GM21526 (cell line): ENCODE data around the gene HSD17B8.
A peak's percentile ranks its signal among the peaks of the same experiment; 100 is the strongest.
"Not testable (repeated sequence)": the region's sequence is repeated elsewhere in the genome, so short reads cannot be mapped to it uniquely, and the experiment has no call there.

Experiments
- ATAC-seq: cut with Tn5 transposase; IDR thresholded peaks from one replicate; pipeline ENCODE4 v1.9.1; 2021; ENCODE audit warnings: moderate library complexity; ENCODE audit not compliant: unreplicated experiment, low FRiP score

Gene HSD17B8

GRCh38 chr6:33204165-33204414 is 365 bp upstream of the HSD17B8 start:
- no peak for ATAC-seq

- ATAC-seq, result no peak
These were observed 954 bp downstream of the HSD17B8 start for GRCh38 chr6:33205191-33206026.

GRCh38 chr6:33206027-33206863 is 1.8 kb downstream of the HSD17B8 start:
- no peak for ATAC-seq

- ATAC-seq, result no peak
These were observed 2.6 kb downstream of the HSD17B8 start for GRCh38 chr6:33206864-33207551.

GRCh38 chr6:33207552-33208090 is 3.2 kb downstream of the HSD17B8 start:
- ATAC-seq, result no peak

GRCh38 chr6:33208091-33208967 is 3.9 kb downstream of the HSD17B8 start, which contains the start of gene RING1:
Gene RING1, plus strand, starts transcription at chr6:33208500. Its CDS starts 323 bp downstream, at chr6:33208823.
- ATAC-seq, result peak; percentile 39

- no peak for ATAC-seq
These were observed 5.4 kb downstream of the HSD17B8 start for GRCh38 chr6:33209856-33210255.

GRCh38 chr6:33211136-33211535 is 6.7 kb downstream of the HSD17B8 start:
- ATAC-seq, result no peak

GRCh38 chr6:33211666-33212422 is 7.4 kb downstream of the HSD17B8 start:
- ATAC-seq, result no peak

GRCh38 chr6:33212857-33213165 is 8.4 kb downstream of the HSD17B8 start:
- no peak for ATAC-seq

- ATAC-seq, result no peak
These were observed 8.9 kb downstream of the HSD17B8 start for GRCh38 chr6:33213166-33213988.

GRCh38 chr6:33213989-33214335 is 9.5 kb downstream of the HSD17B8 start:
- no peak for ATAC-seq

GRCh38 chr6:33215271-33216116 is 11.0 kb downstream of the HSD17B8 start:
- no peak for ATAC-seq

GRCh38 chr6:33216117-33216649 is 11.7 kb downstream of the HSD17B8 start:
- no peak for ATAC-seq

- no peak for ATAC-seq
These were observed 12.8 kb downstream of the HSD17B8 start for GRCh38 chr6:33217246-33217645.

- no peak for ATAC-seq
These were observed 13.2 kb downstream of the HSD17B8 start for GRCh38 chr6:33217681-33218080.

- ATAC-seq, result not testable (repeated sequence)
These were observed 22.2 kb downstream of the HSD17B8 start for GRCh38 chr6:33226503-33227120.
